VCaP (cell line): ENCODE data around the gene FOXD3.

Source experiments
- H3K27ac ChIP-seq: fragments of 450-650 bp; 2 replicates; pipeline ENCODE4 v1.5.1; 2017
- TF ChIP-seq, protein P1 (sequence below): fragments of 450-650 bp; conservative IDR thresholded peaks from 2 replicates; pipeline ENCODE4 v1.5.1; 2017; ENCODE audit warnings: mild to moderate bottlenecking, moderate library complexity

The FOXD3 gene

DNA sequence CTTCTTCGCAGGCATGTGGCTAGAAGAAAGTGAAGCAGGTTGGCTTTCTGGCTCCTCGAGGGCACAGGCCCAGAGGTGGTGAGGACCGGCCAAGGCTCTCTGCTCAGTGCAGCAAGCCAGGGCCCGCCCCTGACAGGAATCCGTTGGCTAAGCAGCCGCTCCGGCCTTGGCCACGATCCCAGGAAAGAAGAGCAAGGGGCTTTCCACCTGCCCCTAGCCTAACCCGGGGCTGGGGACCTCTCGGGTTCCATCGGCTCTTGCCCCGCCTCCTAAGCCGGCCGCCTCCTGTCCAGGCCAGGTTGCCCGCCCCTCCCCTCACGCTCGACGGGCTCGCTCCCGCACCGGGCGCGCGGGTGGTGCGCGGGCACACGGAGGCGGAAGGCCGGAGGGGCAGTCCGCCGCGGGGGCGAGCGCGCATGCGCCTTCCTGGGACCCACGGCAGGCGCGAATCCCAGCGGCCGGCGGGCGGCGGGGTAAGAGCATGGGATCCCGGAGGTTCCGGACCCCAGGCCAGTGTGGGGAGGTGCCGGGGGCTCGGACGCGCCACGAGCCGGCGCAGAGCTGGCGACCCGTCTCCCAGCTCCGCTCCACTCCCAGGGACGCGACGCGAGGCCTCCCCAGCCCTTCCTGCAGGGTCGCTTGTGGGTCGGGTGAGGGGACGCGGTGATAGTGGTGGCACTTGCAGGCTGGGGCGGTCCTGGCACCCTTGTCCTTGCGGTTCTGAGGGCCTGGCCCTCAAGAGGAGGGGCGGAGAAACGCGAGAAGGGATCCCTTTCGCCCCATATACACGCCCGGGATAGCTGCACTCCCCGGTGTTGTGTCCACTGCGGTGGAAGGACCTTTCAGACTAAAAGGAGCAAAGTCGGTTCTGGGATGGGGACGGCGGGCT, 45.1 kb downstream of the FOXD3 start, which contains the start of gene ALG6:
ALG6 (plus strand) TSS at position 413 of the 889 bp plus-strand sequence. CDS start 3,351 bp downstream, outside the sequence.
- H3K27ac ChIP-seq: peak within 1 kb of the TSS; percentile 83
- TF ChIP-seq, protein P1, sequence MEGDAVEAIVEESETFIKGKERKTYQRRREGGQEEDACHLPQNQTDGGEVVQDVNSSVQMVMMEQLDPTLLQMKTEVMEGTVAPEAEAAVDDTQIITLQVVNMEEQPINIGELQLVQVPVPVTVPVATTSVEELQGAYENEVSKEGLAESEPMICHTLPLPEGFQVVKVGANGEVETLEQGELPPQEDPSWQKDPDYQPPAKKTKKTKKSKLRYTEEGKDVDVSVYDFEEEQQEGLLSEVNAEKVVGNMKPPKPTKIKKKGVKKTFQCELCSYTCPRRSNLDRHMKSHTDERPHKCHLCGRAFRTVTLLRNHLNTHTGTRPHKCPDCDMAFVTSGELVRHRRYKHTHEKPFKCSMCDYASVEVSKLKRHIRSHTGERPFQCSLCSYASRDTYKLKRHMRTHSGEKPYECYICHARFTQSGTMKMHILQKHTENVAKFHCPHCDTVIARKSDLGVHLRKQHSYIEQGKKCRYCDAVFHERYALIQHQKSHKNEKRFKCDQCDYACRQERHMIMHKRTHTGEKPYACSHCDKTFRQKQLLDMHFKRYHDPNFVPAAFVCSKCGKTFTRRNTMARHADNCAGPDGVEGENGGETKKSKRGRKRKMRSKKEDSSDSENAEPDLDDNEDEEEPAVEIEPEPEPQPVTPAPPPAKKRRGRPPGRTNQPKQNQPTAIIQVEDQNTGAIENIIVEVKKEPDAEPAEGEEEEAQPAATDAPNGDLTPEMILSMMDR: peak; percentile 13; the same call in 1 of the 2 replicates

DNA sequence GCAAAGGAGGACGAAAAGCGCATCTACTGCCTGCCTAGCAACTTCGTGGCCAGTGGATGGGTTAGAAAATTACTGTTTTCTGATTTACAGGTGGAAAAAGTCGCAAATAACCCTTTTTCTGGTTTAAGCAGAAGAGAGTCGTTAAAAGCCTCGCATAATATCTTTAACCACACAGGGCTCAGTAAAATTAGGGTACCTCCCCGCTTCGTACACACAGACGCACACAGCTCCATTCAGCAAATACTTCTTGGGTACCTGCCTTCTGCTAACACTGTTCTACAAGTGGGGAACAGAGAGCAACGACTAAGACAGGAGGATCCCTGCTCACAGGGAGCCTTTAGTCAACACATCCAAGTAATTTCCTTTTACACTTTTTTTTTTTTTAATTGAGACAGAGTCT, 45.8 kb downstream of the FOXD3 start:
- H3K27ac ChIP-seq: peak overlapping the region; percentile 83
- TF ChIP-seq, protein P1: no peak
